ENCODE measurements around the gene STRN4.
"Not testable (repeated sequence)": the region's sequence is repeated elsewhere in the genome, so short reads cannot be mapped to it uniquely, and the experiment has no call there.

STRN4 gene

DNA sequence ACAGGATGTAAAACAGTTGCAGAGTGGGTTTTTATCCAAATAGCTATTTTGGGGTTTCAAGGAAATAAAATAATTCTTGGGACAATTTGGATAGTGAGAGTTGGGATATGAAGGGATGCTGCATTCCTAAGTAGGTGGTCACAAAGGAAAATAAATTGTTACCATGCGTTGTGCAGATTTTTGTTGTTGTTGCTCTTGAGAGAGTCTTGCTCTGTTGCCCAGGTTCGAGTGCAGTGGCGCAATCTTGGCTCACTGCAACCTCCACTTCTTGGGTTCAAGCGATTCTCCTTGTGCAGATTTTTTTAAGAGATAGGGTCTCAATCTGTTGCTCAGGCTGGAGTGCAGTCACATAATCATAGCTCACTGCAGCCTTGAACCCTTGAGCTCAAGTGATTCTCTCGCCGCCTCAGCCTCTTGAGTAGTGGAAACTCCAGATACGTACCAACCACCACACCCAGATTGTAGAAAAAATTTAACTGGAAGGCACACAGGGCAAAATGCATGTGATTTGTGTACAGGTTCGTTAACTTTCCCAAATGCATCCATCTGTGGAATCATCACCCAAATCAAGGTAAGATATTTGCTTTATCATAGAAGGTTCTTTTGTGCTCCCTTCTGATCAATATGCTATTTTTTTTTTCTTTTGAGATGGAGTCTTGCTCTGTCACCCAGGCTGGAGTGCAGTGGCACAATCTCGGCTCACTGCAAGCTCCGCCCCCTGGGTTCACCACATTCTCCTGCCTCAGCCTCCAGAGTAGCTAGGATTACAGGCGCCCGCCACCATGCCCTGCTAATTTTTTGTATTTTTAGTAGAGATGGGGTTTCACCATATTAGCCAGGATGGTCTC is 26.1 kb upstream of the STRN4 start:
- no peak for DNase-seq (ENCODE audit: low read depth)

DNA sequence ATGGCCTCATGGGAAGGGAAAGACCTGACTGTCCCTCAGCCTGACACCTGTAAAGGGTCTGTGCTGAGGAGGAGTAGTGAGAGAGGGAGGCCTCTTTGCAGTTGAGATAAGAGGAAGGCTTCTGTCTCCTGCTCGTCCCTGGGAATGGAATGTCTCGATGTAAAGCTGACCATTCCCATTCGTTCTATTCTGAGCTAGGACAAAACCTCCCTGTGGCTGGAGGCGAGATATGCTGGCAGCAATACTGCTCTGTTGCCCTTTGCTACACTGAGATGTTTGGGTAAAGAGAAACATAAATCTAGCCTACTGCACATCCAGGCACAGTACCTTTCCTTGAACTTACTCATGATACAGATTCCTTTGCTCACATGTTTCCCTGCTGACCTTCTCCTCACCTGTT is 22.5 kb upstream of the STRN4 start:
- not testable (repeated sequence) for DNase-seq (ENCODE audit: low read depth)

DNA sequence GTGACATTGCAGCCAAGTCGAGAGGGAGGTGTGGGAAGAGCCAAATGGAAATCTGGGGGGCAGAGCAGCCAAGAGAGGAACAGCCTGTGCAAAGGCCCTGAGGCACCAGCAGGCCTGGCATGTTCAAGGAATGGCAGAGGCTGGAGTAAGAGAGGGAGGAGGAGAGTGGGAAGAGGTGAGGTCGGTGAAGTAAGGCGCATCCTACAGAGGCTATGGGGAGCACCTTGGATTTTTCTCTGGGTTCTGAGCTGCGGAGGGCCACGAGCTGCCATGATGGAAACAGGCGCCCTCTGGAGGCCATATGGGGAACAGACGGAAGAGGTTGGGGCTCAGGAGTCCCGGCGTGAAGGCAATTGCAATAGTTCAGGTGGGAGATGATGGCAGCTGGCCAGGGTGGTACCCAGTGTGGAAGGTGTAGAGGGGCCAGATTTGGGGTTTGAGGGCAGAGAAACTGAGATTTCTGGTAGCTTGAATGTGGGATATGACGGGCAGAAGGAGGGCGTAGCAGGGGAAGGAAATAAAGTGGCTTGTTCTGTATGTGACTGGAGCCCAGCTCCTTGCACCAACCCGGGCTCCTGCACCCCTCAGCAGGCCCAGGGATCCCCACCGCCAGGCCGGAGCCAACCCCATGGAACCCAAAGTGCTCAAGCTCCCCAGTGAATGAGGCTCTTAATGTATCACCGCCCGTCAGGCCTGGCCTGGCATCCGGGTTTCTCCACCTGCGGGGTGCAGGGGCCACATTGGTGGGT is 20.5 kb upstream of the STRN4 start:
- DNase-seq (ENCODE audit: low read depth): no peak

DNA sequence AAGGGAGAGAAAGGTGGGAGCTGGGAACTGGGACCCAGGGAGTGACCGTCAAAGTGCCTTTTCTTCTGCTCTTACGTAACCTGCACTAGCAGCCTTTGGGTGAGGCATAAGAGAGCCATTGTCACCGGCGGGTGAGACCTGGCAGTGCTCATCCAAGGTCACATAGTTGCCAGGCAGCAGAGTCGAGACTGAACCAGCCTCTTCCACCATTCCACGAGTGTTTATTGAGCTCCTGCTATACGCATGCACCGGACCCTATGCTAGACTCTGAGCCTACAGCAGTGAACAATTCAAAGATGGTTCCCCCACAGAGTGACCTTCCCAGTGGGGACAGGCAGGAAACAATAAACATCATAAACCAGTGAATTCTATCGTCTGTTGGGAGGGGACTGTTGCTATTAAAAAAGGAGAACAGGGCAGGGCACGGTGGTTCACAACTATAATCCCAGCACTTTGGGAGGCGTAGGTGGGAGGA is 18.6 kb upstream of the STRN4 start:
- DNase-seq (ENCODE audit: low read depth): no peak

DNA sequence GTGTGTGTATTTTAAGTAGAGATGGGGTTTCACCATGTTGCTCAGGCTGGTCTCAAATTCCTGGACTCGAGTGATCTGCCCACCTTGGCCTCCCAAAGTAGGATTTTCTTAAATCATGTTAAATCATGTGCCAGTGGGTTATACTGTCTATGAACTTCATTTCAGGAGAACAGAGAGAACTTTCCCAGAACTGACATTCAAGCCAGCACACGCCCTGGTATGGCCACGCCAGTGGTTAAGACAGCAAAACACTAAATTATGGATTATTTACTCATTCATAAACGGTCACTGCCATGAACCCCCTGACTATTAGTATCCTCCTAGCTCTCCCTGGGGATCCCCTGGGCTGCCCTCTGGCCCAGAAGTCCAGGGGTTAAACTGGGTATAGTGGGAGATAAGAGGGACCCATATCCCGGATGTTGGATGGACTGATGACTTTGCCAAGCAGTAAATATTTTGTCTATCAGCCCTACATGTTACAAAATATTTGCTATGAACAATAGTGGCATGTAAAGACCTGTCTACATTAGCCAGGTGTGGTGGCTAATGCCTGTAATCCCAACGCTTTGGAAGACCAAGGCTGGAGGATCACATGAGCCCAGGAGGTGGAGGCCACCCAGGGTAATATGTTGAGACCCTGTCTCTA is 16.1 kb upstream of the STRN4 start:
- no peak for DNase-seq (ENCODE audit: low read depth)

DNA sequence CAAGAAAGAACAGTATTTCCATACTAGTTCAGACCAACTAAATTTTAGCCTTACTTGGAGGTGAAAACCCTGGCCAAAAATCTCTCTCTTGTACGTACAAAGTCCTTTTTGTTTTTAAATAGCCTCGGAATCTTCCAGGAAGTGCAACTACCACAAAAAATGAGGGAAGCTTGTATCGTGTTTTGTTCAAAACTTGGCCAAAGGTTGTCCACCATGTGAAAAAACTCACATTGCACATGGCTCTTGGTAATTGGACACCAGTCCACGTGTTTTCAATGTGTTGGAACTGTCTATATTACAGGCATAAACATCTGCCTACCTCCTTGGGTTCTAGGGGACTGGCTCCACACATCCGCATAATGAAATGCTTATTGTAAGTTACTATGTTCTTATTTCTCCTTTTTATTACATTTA is 15.2 kb upstream of the STRN4 start:
- DNase-seq (ENCODE audit: low read depth): no peak

- peak; percentile 62 for DNase-seq (ENCODE audit: low read depth)
These were observed 14.6 kb upstream of the STRN4 start for GRCh38 chr19:46760897-46761296.

DNA sequence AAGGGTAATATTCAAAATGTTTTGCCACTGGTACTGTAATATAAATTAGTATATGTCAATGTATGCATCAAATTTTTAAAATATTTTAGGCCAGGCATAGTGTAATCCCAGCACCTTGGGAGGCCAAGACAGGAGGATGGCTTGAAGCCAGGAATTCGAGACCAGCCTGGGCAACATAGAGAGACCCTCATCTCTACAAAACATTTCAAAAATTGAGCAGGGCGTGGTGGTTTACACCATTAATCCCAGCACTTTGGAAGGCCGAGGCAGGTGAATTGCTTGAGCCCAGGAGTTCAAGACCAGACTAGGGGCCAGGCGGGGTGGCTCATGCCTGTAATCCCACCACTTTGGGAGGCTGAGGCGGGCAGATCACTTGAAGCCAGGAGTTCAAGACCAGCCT is 14.1 kb upstream of the STRN4 start:
- DNase-seq (ENCODE audit: low read depth): no peak

- DNase-seq (ENCODE audit: low read depth): peak; percentile 96
These were observed 13.6 kb upstream of the STRN4 start for GRCh38 chr19:46759817-46760333.

DNA sequence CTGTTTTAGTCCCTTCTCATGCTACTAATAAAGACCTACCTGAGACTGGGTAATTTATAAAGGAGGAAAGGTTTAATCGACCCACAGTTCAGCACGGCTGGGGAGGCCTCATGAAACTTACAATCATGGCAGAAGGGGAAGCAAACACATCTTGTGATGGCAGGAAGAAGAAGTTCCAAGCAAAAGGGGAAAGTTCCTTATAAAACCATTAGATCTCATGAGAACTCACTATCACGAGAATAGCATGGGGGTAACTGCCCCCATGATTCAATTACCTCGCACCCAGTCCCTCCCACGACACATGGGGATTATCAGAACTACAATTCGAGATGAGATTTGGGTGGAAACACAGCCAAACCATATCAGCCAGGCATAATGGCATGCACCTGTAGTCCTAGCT is 13.0 kb upstream of the STRN4 start:
- no peak for DNase-seq (ENCODE audit: low read depth)

DNA sequence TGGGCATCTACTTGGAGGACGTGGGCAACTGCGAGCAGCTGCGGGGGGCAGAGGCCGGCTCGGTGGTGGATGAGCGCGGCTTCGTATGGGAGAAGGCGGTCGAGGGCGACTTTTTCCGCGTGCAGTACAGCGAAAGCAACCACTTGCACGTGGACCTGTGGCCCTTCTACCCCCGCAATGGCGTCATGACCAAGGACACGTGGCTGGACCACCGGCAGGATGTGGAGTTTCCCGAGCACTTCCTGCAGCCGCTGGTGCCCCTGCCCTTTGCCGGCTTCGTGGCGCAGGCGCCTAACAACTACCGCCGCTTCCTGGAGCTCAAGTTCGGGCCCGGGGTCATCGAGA is 10.3 kb upstream of the STRN4 start:
- DNase-seq (ENCODE audit: low read depth): no peak

DNA sequence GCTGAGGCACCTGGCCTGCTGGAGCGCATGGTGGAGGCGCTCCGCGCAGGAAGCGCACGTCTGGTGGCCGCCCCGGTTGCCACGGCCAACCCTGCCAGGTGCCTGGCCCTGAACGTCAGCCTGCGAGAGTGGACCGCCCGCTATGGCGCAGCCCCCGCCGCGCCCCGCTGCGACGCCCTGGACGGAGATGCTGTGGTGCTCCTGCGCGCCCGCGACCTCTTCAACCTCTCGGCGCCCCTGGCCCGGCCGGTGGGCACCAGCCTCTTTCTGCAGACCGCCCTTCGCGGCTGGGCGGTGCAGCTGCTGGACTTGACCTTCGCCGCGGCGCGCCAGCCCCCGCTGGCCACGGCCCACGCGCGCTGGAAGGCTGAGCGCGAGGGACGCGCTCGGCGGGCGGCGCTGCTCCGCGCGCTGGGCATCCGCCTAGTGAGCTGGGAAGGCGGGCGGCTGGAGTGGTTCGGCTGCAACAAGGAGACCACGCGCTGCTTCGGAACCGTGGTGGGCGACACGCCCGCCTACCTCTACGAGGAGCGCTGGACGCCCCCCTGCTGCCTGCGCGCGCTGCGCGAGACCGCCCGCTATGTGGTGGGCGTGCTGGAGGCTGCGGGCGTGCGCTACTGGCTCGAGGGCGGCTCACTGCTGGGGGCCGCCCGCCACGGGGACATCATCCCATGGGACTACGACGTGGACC is 9.7 kb upstream of the STRN4 start:
- no peak for DNase-seq (ENCODE audit: low read depth)

DNA sequence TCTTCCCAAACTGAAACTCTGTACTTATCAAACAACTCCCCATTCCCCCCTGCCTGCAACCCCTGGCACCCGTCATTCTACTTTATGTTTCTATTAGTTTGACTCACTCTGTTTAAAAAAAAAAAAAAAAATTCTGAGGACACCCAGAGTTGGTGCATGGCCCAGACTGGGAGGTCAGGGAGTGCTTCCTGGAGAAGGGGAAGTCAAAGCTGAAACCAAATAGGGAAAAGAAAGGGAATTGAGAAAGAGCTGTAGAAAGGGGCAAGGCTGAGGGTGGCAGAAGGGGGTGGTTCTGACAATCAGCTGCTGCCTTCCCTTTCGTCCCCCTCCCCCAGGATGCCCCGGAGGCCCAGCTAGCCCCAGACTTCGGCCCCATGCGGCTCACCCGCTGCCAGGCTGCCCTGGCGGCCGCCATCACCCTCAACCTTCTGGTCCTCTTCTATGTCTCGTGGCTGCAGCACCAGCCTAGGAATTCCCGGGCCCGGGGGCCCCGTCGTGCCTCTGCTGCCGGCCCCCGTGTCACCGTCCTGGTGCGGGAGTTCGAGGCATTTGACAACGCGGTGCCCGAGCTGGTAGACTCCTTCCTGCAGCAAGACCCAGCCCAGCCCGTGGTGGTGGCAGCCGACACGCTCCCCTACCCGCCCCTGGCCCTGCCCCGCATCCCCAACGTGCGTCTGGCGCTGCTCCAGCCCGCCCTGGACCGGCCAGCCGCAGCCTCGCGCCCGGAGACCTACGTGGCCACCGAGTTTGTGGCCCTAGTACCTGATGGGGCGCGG is 9.0 kb upstream of the STRN4 start:
- DNase-seq (ENCODE audit: low read depth): peak; percentile 77

- DNase-seq (ENCODE audit: low read depth): no peak
These were observed 7.3 kb upstream of the STRN4 start for GRCh38 chr19:46753420-46754155.

DNA sequence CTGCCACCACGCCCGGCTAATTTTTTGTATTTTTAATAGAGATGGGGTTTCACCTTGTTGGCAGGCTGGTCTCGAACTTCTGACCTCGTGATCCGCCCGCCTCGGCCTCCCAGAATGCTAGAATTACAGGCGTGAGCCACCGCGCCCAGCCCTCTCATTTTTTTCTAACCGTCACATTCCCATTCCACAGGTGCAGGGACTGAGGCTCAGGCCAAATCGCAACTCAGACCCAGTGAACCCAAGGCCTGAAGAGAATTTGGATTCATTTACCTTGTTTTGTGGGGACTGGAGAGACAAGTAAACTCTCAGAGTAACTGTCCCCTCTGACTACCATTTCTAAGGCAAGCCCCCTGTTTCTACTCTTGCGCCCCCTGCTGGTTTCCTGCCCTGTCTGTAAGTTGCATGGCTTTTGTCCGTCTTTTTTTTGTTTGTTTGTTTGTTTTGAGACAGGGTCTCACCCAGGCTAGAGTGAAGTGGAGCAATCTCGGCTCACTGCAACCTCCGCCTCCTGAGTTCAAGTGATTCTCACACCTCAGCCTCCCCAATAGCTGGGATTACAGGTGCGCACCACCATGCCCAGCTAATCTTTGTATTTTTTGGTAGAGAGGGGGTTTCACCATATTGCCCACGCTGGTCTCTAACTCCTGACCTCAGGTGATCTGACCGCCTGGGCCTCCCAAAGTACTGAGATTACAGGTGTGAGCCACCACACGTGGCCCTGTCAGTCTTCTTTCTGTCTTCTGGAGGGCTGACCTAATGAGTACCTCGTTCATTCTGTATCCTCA is 2.3 kb upstream of the STRN4 start:
- no peak for DNase-seq (ENCODE audit: low read depth)

- DNase-seq (ENCODE audit: low read depth): no peak
These were observed 549 bp downstream of the STRN4 start, which contains the start of gene FKRP for GRCh38 chr19:46745521-46746280. Gene FKRP (plus strand): TSS chr19:46746057. CDS start chr19:46755451, 9,394 bp downstream.

- DNase-seq (ENCODE audit: low read depth): no peak
These were observed 1.2 kb downstream of the STRN4 start for GRCh38 chr19:46745030-46745429.

DNA sequence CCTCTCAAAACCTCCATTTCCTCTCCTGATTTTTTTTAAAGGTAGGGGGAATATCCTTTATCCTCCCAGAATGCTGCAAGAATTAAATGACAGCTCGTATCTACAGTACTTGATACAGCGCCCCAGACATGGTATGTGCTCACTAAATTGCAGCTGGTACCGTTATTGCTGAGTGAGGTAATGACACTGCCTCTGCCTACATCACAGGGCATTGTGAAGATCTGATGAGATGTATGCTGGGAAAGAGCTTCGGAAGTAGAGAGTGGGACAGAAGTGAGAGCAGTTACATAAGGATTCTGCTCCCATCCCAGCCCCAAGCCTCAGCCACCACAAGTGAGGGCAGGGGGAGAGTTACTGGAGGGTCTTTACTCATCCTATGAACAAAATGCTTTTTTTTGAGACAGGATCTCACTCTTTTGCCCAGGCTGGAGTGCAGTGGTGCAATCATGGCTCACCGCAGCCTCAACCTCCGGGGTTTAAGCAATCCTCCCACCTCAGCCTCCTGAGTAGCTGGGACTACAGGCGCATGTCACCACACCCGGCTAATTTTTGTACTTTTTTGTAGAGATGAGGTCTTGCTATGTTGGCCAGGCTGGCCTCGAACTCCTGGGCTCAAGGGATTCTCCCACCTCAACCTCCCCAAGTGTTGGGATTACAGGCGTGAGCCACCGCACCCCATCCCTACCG is 2.1 kb downstream of the STRN4 start:
- DNase-seq (ENCODE audit: low read depth): no peak
